WI38 (cell line): ENCODE measurements around the gene FOXD3.
"Not testable (repeated sequence)": the region's sequence is repeated elsewhere in the genome, so short reads cannot be mapped to it uniquely, and the experiment has no call there.

Experiments
- H3K4me3 ChIP-seq: 2 replicates; pipeline ENCODE4 v1.5.1; 2011; ENCODE audit warnings: low read depth, mild to moderate bottlenecking, control low read depth, low read length
- CTCF ChIP-seq: IDR thresholded peaks from 2 replicates; pipeline ENCODE4 v1.5.1; 2012; ENCODE audit warnings: low read depth, mild to moderate bottlenecking, control low read depth, low read length

FOXD3 gene

GRCh38 chr1:63342402-63342801, 20.0 kb downstream of the FOXD3 start:
- no peak overlapping the region for H3K4me3 ChIP-seq
- TF ChIP-seq CTCF = no peak

- no peak overlapping the region for H3K4me3 ChIP-seq
These were observed 21.6 kb downstream of the FOXD3 start for GRCh38 chr1:63343922-63344321.

GRCh38 chr1:63350320-63350719, 28.0 kb downstream of the FOXD3 start:
- no peak overlapping the region for H3K4me3 ChIP-seq
- no peak for TF ChIP-seq CTCF

More at GRCh38 chr1:63343922-63344321, 21.6 kb downstream of the FOXD3 start:
- no peak for TF ChIP-seq CTCF

GRCh38 chr1:63352736-63353135, 30.4 kb downstream of the FOXD3 start:
- no peak for TF ChIP-seq CTCF
- no peak overlapping the region for H3K4me3 ChIP-seq

- H3K4me3 ChIP-seq = not testable (repeated sequence)
These were observed 33.9 kb downstream of the FOXD3 start for GRCh38 chr1:63356234-63356633.

GRCh38 chr1:63359561-63359960, 37.2 kb downstream of the FOXD3 start:
- H3K4me3 ChIP-seq = no peak overlapping the region
- TF ChIP-seq CTCF = no peak

- TF ChIP-seq CTCF = no peak
- H3K4me3 ChIP-seq = no peak overlapping the region
These were observed 39.7 kb downstream of the FOXD3 start for GRCh38 chr1:63362073-63362472.

- H3K4me3 ChIP-seq = no peak overlapping the region
- no peak for TF ChIP-seq CTCF
These were observed 40.2 kb downstream of the FOXD3 start for GRCh38 chr1:63362578-63362977.
